HG03342 (cell line): Measurements from ENCODE around the gene NAPB.

Experiments
- ATAC-seq: cut with Tn5 transposase; IDR thresholded peaks from one replicate; pipeline ENCODE4 v1.9.1; 2021; ENCODE audit warnings: mild to moderate bottlenecking, moderate library complexity; ENCODE audit not compliant: unreplicated experiment

The NAPB gene

DNA sequence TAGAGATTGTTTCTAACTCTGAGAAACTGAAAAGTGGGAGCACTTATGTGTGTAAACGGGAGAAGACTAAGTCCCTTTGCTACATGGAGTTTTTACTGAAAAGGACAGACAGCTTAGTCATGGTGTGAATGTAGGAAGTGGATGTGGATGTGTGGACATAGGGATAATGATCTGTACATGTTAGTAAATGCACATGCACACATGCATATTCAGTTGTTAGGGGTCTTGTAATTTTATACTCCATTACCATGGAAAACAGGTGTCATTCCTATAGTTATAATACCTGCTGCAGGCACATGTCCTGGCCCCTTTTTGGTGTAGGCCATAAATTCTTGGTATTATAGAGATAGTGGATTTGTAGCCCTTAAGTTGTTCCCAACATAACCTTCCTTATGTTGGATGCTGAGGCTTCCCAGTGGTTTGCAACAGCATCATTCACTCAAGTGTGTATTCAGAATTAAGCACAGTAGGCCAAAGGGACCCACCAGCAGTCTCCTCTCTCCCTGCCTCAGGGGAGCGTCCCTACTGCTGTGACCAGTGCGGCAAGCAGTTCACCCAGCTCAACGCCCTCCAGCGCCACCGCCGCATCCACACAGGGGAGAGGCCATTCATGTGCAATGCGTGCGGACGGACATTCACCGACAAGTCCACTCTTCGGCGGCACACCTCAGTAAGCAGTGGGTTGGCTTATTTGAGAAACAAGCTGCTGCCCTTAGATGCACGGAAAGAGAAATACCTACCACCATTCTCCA lies 52.0 kb downstream of the NAPB start:
- no peak for ATAC-seq

DNA sequence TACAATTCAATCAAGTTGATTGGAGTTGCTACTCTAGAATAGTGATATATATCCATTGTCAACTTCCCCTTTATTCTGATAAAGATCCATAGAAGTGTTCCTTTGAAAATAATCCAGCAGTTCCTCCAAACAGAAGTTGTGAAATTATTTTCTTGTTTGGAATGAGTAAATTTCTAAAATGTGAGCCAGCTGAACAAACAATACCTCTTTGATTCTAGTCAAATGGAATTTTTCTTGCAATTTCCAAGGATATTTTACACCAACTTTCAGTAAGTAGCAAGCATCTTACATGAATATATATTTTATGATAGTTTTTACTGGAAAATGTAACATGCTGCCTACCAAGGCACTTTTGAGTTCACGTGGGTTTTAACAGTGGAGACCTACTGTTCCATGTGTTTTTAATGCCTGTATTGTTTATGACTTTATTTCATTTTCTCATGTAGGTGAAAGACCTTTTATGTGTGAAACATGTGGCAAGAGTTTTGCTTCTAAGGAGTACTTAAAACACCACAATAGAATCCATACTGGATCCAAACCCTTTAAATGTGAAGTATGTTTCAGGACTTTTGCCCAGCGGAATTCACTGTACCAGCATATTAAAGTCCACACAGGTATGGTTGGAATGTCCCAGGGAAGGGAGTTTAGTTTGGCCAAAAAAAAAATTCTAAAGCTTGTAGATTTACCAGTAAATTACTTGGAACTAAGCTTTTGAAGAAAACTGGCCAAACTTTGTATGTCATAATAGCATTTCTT lies 52.8 kb downstream of the NAPB start:
- ATAC-seq, result no peak

DNA sequence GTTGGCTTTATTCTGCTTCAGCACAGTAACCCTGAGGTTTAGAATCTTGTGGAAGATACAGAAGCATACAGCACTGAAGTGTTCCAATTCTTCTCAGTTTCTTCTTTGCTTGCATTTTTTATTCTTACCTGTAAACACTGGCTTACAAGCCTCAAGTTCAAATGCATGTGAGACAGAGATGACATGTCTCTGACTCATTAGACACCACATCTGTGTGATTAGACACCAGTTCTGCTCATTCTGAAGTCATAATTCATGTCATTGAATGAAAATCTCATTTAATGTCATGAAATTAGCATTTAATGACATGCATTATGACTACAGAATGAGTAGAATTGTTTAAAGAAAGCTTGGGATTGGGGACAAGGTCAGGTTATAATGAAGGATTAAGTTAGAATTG lies 53.5 kb downstream of the NAPB start:
- ATAC-seq, result no peak

DNA sequence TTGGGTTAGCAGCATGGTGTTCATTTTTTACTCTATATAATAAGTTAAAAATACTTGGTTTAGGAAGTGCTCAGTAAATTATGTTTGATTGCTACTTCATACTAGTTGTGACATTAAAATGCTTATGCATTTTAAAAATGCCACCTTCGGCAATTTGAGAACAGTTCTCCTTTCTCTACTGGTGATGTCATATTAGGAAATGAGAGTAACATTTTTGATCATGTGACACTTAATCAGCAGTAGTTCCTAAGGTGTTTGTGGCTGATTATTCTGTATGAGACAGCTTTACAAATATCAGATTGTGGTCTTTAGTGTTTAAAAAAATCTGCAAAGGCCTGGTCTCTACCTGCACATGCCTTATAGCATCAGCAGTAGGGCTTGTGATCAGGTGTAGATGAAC lies 54.9 kb downstream of the NAPB start:
- ATAC-seq, result no peak

DNA sequence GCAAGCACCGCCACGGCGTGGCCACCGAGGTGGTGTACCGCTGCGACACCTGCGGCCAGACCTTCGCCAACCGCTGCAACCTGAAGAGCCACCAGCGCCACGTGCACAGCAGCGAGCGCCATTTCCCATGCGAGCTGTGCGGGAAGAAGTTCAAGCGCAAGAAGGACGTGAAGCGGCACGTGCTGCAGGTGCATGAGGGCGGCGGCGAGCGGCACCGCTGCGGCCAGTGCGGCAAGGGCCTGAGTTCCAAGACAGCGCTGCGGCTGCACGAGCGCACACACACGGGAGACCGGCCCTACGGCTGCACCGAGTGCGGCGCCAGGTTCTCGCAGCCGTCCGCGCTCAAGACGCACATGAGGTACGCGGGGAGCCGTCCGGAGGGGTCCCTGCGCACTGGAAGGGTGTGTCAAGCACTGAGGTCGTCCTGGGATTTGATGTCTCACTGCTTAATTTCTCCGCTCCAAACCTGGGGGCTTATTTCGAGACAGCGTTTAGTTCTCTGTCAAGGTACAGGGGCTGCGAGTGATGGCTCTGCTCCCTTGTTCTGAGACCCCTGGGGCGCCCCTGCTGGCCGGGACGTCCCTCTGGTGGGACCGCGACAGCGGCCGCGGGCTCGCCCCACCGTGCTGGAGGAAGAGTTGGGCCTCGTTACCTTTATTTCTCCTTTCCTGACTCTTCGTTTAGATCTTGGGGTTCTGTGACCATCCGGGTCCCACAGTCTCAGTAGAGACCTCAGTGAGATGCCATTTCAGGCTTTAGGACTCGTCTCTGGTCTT lies 55.7 kb downstream of the NAPB start:
- ATAC-seq, result no peak

DNA sequence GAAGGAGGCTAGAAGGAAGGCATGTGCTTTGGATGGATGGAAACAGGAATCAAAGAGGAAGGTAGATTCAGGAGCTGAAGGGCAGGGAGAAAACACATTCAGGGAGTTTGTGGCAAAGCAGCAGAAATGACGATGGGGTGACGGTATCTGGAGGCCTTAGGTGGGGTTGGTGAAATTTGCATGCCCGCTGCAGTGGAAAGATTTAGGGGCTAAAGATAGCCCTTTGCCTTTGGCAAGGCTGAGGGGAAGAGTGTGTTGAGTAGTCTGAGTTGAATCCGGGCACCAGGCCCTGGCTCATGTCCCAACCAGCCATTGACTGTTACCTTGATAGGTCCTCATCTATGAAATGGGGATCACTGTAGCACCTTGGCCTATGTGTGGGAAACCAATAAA lies 58.0 kb downstream of the NAPB start:
- no peak for ATAC-seq

DNA sequence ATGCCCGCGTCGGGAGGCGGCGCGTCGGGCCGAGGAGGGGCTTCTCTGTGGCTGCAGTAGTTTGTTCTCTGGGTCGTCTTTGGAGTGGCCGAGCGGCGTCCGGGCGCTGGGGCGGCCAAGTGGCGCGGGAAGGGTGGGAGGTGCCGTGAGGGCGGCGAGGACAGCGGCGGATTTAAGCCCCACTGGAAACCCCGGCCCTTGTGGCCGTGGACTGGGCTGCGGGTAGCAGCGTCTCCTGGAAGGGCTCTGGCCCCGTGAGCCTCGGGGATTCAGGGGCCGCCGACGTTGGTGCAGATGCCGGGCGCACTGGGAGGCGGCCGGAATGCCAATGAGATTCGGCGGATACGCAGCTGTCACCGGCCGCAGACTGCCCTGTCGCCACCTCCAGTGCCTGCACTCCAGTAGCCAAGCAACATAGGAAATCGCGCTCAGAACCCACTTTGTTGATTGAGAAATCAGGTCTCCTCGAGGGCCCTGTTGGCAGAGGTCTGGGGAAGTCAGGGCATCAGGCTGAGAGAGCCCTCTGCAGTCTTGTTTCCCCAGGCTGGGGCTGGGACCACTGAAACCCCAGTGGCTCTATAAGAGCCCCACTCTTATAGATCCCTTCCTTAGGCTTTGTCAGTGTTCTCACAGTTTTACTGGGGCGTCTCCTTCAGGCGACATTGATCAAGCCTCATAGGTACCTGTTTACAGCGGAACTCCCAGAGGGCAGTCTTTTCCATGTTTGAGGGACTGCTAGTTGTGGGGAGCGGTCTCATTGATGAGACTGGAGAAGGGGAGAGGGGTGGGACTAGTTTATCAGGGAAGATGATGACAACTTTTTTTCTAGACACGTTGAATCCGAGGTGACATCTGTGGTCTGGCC lies 58.7 kb downstream of the NAPB start:
- ATAC-seq, result peak; percentile 10

DNA sequence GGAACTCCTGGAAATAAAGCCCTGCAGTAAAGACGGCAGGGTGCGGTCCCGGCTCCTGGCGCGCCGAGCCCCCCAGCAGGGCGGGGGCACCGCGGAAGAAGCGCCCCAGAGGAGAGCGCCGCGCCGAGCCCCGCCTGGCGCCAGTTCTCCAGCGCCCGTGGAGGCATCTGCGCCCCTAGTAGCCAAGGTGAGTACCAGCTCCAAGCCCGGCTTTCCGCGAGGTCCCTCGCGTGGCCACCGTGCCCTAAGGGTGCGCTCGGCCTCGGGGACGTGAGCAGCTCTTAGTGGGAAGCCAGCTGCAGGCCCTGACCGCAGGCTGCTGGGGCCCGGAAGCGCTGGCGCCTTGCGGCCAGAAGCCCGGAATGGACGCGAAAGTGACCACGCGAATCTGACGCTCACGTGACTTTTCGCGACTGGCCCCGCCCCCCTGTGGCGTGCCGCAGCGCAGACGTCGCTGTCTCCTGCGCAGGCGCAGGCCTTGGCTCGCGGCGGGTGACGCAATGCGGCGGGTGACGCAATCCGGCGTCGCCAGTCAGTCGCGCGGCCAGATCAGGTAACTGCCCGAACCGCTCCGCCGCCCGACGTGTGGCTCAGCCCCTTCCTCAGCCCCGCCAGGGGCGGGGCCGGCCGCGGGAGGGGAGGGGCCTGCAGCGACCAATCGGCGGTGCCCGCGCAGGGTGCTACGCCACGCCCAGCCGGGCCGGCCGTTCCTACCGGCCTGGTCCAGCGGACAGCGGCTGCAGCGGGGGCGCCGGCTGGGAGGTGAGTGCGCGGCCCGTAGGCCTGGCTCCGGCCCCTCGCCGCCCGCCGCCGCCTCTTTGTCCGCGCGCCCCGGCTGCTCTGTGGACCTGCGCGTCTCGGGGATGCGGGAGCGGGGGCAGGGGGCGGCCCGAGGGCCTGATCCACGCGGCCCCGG lies 59.6 kb downstream of the NAPB start, which contains the start of gene GZF1:
GZF1 (plus strand) TSS at position 707 of the 916 bp plus-strand sequence. CDS start 2,202 bp downstream, outside the sequence.
- ATAC-seq, result peak; percentile 63

DNA sequence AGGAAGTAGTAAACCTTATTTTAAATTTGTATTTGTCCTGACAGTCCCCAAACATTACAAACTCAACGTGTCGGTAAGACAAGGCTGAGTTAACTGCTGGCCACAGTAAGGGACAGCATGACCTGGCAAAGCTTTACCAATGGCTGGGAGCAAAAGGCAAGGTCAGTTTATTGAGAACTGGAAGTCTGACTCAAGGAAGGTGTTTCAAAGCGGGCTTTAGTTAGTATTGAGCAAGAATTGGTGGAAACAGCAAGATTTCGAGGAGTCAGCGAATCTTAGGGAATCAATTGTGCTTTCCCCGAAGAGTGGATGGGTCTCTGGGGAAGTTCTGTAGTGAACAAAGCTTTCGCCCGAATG lies 60.2 kb downstream of the NAPB start:
- ATAC-seq, result no peak

DNA sequence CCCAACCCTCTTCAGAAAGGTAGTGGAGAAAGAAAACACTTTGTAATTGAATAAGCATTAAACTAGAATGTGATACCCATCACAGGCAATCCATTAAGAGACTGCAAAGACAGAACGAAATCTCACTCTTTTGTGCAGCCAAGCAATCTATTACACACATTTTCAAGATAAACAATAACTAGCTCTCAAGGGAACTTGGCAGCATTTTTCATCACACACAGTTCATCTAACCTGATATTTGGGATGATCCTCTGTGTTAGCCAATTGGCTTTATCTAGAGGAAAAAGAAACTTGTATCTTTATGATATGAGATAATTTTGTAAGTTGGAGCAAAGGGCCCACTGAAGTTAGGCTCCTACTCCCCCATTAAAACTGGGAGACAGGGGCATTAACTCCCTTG lies 60.8 kb downstream of the NAPB start:
- no peak for ATAC-seq

DNA sequence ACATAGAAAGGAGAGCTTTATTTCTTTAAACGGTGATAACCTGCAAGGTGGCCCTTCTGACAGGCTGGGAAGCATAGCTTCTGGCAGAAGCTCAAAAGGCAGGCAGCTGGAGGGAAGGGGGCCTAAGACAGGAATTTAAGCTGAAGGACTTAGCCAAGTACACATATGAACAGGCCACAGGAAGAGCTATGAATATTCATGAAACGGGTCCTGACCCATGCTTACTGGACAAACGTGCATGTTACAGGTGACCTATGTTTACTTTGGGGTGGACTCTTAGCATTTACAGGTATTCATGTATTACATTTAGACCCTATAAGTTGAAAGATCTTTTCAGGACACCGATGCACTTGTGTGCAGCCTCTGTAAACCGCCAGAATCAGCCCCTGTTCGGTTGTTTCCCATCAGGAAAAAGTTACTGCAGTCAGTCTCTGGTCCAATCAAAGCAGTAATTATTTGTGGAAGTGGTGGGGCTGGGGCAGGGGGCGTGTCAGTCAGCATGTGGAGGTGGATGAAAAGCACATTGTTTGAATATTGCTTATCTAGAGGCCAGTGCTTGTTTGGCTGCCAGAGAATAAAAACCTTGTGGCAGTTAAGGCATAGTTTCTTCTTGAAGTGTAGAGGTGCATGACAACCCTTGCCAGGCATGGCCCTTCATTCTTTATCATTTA lies 62.2 kb downstream of the NAPB start:
- no peak for ATAC-seq

DNA sequence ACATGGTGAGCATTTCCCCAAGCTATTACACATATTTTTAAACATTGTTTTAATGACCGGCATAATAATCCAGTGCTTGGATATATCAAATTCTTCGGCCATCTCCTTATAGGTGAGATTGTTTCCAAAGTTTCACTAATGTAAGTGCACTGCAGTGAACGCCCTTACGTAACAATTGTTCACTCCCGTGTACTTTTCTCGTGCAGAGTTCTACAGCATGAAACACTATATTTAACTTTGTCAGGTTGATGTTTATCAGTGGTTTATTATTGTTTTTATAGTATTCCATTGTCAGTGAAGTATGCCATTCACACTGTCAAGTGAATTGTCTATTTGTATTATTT lies 62.8 kb downstream of the NAPB start:
- no peak for ATAC-seq

DNA sequence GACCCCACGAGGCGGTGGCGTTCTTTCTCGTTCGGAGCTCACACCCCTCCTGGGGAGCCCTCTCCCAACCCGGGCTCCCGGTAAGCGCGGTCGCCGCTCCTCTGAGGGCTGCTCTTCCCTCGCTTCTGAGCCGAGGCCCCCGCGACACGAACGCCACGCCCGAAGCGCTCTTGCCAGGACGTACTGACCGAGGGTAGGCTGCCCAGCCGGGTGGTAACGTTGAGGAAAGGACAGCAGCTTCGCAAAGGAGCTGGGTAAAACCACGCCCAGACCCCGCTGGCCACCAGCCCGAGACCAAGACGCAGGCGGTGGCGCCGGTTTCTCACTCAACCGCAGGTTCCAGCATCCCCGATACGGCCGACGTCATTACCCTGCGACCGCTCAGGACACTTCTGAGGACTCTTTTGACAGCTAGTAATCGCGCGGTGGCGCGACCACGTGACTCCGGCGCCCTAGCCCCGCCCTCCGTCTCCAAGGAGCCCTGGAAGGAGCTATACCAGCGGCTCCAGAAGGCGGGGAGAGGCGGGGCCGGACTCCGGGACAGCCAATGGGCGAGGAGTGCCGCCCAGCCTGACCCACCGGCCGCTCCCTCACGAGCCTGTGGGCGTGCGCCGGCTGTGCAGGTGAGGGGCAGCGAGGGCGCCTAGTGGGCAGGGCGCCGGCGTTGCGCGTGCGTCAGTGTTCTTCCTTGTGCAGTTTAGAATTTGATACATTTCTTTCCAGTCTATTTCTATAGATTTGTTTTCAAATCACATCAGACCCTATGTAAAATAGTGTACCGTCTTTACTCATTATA lies 63.3 kb downstream of the NAPB start:
- peak; percentile 74 for ATAC-seq

DNA sequence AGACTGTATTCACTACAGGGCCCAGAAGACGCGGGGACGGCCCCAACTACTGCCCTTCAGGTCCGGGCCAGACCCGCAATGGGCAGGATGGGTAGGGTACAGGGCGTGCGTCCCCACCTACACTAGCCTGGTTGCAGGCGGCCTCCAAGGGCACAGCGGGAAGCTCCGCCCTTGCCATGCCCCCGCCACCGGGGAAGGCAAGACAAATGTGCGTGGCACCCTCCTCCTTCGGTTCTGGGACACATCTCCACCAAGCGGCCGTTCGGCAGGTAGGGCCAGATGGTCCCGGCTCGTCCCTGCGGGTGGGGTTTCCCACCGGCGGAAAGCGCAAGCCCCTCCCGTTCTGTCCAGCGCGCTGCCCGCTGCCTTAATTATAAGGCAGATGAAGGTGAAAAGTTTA lies 65.1 kb downstream of the NAPB start:
- no peak for ATAC-seq

DNA sequence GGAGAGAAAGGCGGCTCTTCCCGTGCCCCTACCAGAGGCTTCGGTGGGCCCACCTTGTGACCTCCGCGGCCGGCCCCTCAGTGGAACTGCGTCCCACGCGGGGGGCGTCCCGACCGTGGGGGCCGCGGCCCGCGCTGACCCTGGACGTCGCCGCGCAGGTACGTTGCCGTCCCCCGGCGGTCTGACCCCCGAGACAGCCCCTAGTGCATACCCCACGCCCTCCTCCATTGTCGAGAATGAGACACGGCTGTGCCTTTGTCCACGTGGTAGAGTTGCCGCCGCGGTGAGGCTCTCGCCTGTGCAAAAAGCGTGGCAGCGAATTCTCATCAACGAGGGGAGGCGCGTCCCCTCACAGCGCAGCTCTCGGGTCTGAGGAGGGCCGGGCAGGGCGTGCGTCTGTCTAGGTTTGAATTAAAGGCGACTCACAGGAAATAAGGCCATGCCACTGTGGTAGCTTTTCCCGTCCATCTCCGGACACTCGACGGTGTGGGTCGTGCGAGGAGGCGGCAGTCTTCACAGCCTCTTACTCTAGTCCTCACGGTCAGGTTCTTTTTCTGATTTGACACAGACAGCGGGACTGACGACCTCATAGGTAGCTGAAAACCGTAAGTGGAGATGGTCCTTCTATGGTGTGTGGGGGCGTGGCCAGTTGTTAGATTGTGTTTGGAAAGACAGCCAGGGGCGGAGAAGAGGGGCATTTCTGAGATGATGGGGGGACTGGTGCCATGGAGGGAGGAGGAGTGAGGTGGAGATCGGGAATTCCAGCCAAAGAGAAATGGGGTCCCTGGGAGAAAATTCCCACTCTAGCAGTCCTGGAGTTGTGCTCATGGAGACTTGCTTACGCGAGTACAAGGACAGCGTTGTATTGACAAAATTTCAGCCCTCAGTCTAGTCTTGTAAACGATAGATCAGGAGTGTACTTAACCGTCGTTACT lies 70.1 kb downstream of the NAPB start:
- ATAC-seq, result peak; percentile 26

DNA sequence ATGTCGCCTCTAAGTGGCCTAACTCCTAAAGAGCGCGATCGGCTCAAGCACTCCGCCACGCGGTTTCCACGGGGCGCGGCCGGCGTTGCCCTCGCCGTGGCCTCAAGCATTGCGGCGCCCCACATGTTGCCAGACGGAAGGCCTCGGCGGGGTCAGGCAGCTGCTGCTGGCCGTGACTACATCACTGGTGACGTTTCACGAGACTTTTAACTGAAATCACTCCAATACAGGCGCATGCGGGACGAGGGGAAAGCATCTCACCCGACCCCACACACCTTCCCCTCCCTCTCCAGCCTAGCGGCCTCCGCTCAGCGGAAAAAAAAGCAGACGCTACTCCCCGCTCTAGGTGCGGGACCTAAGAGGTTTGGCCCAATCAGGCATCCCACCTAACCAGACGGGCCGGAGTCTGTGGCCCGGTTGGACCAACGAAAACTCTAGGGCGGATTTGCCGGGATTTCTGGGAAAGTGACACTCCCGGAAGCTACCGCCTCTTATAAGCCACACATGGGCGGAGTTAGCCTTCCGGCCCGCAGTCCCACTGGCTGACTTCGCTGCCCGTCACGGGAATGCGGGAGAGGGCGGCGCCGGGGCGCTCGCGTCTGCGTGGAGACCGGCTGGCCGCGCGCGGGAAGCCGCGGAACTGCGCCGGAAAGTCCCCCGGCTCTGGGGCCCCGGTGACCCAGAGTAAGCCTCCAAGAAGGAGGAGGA lies 70.9 kb downstream of the NAPB start, which contains the start of gene NXT1:
NXT1 (plus strand) TSS at position 596 of the 708 bp plus-strand sequence. CDS start 3,251 bp downstream, outside the sequence.
- peak; percentile 80 for ATAC-seq
